DMS153 treated with DMSO at 0.1 percent for 48 hours (cell line): ENCODE results near the gene CTBP2.

ENCODE experiments used
- DNase-seq: peaks from one replicate; lab custom pipeline; 2025; ENCODE audit not compliant: unreplicated experiment; lab: John Stamatoyannopoulos, UW

The CTBP2 gene

GRCh38 chr10:125011926-125012705 lies 148.2 kb downstream of the CTBP2 start:
- DNase-seq, result no peak

GRCh38 chr10:125011171-125011925 lies 149.0 kb downstream of the CTBP2 start:
- DNase-seq, result no peak

GRCh38 chr10:125010362-125010761 lies 150.0 kb downstream of the CTBP2 start:
- DNase-seq, result no peak

GRCh38 chr10:125009661-125010161 lies 150.7 kb downstream of the CTBP2 start:
- no peak for DNase-seq

GRCh38 chr10:125008689-125009638 lies 151.4 kb downstream of the CTBP2 start:
- no peak for DNase-seq

GRCh38 chr10:125007436-125007835 lies 152.9 kb downstream of the CTBP2 start:
- no peak for DNase-seq

- no peak for DNase-seq
These were observed 153.4 kb downstream of the CTBP2 start for GRCh38 chr10:125006921-125007426.

- DNase-seq, result no peak
These were observed 154.1 kb downstream of the CTBP2 start for GRCh38 chr10:125006188-125006680.

GRCh38 chr10:125005312-125006187 lies 154.8 kb downstream of the CTBP2 start:
- no peak for DNase-seq

GRCh38 chr10:125004571-125005311 lies 155.6 kb downstream of the CTBP2 start:
- no peak for DNase-seq

GRCh38 chr10:125003901-125004467 lies 156.4 kb downstream of the CTBP2 start:
- no peak for DNase-seq

GRCh38 chr10:125003146-125003900 lies 157.0 kb downstream of the CTBP2 start:
- no peak for DNase-seq

GRCh38 chr10:125002423-125003145 lies 157.8 kb downstream of the CTBP2 start:
- no peak for DNase-seq

GRCh38 chr10:125002047-125002422 lies 158.3 kb downstream of the CTBP2 start:
- DNase-seq, result no peak

GRCh38 chr10:125001313-125002046 lies 158.9 kb downstream of the CTBP2 start:
- DNase-seq, result no peak
